ENCODE measurements around the gene KNDC1.
"Not testable (repeated sequence)": the region's sequence is repeated elsewhere in the genome, so short reads cannot be mapped to it uniquely, and the experiment has no call there.

Gene KNDC1

GRCh38 chr10:133209117-133209516, 49.1 kb downstream of the KNDC1 start:
- DNase-seq, result no peak

- no peak for DNase-seq
Measured at GRCh38 chr10:133209641-133210040, 49.6 kb downstream of the KNDC1 start.

- no peak for DNase-seq
Measured at GRCh38 chr10:133210398-133211140, 50.5 kb downstream of the KNDC1 start.

GRCh38 chr10:133211141-133211830, 51.3 kb downstream of the KNDC1 start:
- no peak for DNase-seq

- no peak for DNase-seq
Measured at GRCh38 chr10:133211959-133212852, 52.2 kb downstream of the KNDC1 start.

GRCh38 chr10:133212853-133213494, 53.0 kb downstream of the KNDC1 start:
- no peak for DNase-seq

GRCh38 chr10:133213641-133214467, 53.8 kb downstream of the KNDC1 start:
- DNase-seq, result no peak

GRCh38 chr10:133214468-133215410, 54.7 kb downstream of the KNDC1 start:
- no peak for DNase-seq

- DNase-seq, result no peak
Measured at GRCh38 chr10:133215586-133215985, 55.6 kb downstream of the KNDC1 start.

- DNase-seq, result no peak
Measured at GRCh38 chr10:133216776-133217175, 56.8 kb downstream of the KNDC1 start.

- DNase-seq, result no peak
Measured at GRCh38 chr10:133217800-133218589, 58.0 kb downstream of the KNDC1 start.

GRCh38 chr10:133218891-133219290, 58.9 kb downstream of the KNDC1 start:
- DNase-seq, result no peak

GRCh38 chr10:133219782-133220181, 59.8 kb downstream of the KNDC1 start:
- no peak for DNase-seq

GRCh38 chr10:133221331-133221730, 61.3 kb downstream of the KNDC1 start:
- no peak for DNase-seq

- DNase-seq, result not testable (repeated sequence)
Measured at GRCh38 chr10:133221756-133222155, 61.7 kb downstream of the KNDC1 start.

- no peak for DNase-seq
Measured at GRCh38 chr10:133224076-133224475, 64.1 kb downstream of the KNDC1 start.

- no peak for DNase-seq
Measured at GRCh38 chr10:133224756-133225372, 64.8 kb downstream of the KNDC1 start.

GRCh38 chr10:133225707-133226191, 65.7 kb downstream of the KNDC1 start:
- no peak for DNase-seq

- DNase-seq, result no peak
Measured at GRCh38 chr10:133226251-133226808, 66.3 kb downstream of the KNDC1 start.

Measured in activated CD4-positive, alpha-beta T cell treated with anti-CD3 and anti-CD28 coated beads, Interleukin-2, amount 50 U/mL, for 4 hours (primary cell).